GM12878 (cell line): Measurements from ENCODE around the gene PRRT1. TPM values are rescaled to one million over a fixed set of nuclear protein-coding genes. Genes with fewer than 3 reads are reported as not detected.

ENCODE experiments used
- BMI1 ChIP-seq: fragments of 450-650 bp; IDR thresholded peaks from 2 replicates; pipeline ENCODE4 v1.6.1; 2016; ENCODE audit warnings: mild to moderate bottlenecking, moderate library complexity, borderline replicate concordance
- CBFB ChIP-seq: IDR thresholded peaks from 2 replicates; pipeline ENCODE4 v1.6.1; 2016; ENCODE audit warnings: antibody characterized with exemption, low read depth
- E4F1 ChIP-seq: fragments of 450-650 bp; IDR thresholded peaks from 2 replicates; pipeline ENCODE4 v1.6.1; 2018; ENCODE audit warnings: borderline replicate concordance, mild to moderate bottlenecking; ENCODE audit not compliant: partially characterized antibody
- IKZF1 ChIP-seq: fragments of 450-650 bp; conservative IDR thresholded peaks from 2 replicates; pipeline ENCODE4 v1.6.1; 2017; ENCODE audit warnings: antibody characterized with exemption, mild to moderate bottlenecking
- MEF2B ChIP-seq: fragments of 450-650 bp; IDR thresholded peaks from 2 replicates; pipeline ENCODE4 v1.6.1; 2018; ENCODE audit warnings: mild to moderate bottlenecking, moderate library complexity; ENCODE audit not compliant: partially characterized antibody, poor library complexity, severe bottlenecking
- NFYA ChIP-seq: IDR thresholded peaks from 2 replicates; pipeline ENCODE4 v1.6.1; 2011; ENCODE audit warnings: low read depth, mild to moderate bottlenecking, low read length, improper control_type of control experiment, borderline replicate concordance
- NRF1 ChIP-seq: conservative IDR thresholded peaks from 2 replicates; pipeline ENCODE4 v1.6.1; 2011; ENCODE audit warnings: mild to moderate bottlenecking, low read depth, low read length, improper control_type of control experiment
- PKNOX1 ChIP-seq: fragments of 450-650 bp; IDR thresholded peaks from 2 replicates; pipeline ENCODE4 v1.6.1; 2016; ENCODE audit warnings: mild to moderate bottlenecking
- PML ChIP-seq: IDR thresholded peaks from 2 replicates; pipeline ENCODE4 v1.6.1; 2012; ENCODE audit warnings: low read length, inconsistent platforms
- POU2F2 ChIP-seq: IDR thresholded peaks from 3 replicates; pipeline ENCODE4 v1.6.1; 2011; ENCODE audit warnings: low read depth, mild to moderate bottlenecking, low read length, borderline replicate concordance
- RCOR1 ChIP-seq: conservative IDR thresholded peaks from 2 replicates; pipeline ENCODE4 v1.6.1; 2012; ENCODE audit warnings: low read depth, low read length, improper control_type of control experiment
- RELB ChIP-seq: fragments of 450-650 bp; IDR thresholded peaks from 2 replicates; pipeline ENCODE4 v1.6.1; 2017; ENCODE audit warnings: low read depth, mild to moderate bottlenecking, moderate library complexity
- RFX5 ChIP-seq: IDR thresholded peaks from 2 replicates; pipeline ENCODE4 v1.6.1; 2011; ENCODE audit warnings: low read depth, low read length, improper control_type of control experiment
- TCF7 ChIP-seq: IDR thresholded peaks from 2 replicates; pipeline ENCODE4 v1.6.1; 2014; ENCODE audit warnings: antibody characterized with exemption, borderline replicate concordance
- polyA plus RNA-seq, 11 experiments: library from polyadenylated mRNA; depleted of rRNA in 4 of 11; unstranded in 6 of 11; stranded (reverse) in 5 of 11; fragments of >200 nt; fragmentation: Nextera tagmentation in 4 of 11; fragmentation: Illumina TruSeq in 1 of 11; extraction: Ambion mirVana in 4 of 11; extraction: Trizol in 1 of 11; gene quantifications; 1 replicate in 1 of 11; 2 replicates in 10 of 11; pipeline versions ENCODE4 v1.2.1 to v1.2.3, GENCODE V29; 2011 to 2016; ENCODE audit warnings: inconsistent platforms in 2 of 11, missing spikeins in 2 of 11, low read depth in 1 of 11
- total RNA-seq, 4 experiments: library from RNA; depleted of rRNA in 3 of 4; stranded (reverse); fragments of >200 nt in 3 of 4; fragmentation: Illumina TruSeq in 1 of 4; extraction: Trizol in 1 of 4; gene quantifications; 2 replicates each; pipeline versions ENCODE4 v1.2.1 to v1.2.3, GENCODE V29; 2013 to 2021
- TF ChIP-seq, protein P1 (sequence below): fragments of 450-650 bp; formaldehyde crosslinking; IDR thresholded peaks from 2 replicates; pipeline ENCODE4 v1.4.0; 2020; ENCODE audit warnings: mild to moderate bottlenecking, moderate library complexity
- TF ChIP-seq, protein P2 (sequence below): fragments of 450-650 bp; formaldehyde crosslinking; IDR thresholded peaks from 2 replicates; pipeline ENCODE4 v1.5.0; 2022; ENCODE audit warnings: mild to moderate bottlenecking, missing genetic modification characterization

PRRT1 gene
- total and polyA plus RNA-seq, 10 of the 15 experiments (the other 5 are each of a cell fraction or from before 2014, with no cell fraction given), result 0.04 to 0.15 (median 0.10) TPM; not detected in 6

DNA sequence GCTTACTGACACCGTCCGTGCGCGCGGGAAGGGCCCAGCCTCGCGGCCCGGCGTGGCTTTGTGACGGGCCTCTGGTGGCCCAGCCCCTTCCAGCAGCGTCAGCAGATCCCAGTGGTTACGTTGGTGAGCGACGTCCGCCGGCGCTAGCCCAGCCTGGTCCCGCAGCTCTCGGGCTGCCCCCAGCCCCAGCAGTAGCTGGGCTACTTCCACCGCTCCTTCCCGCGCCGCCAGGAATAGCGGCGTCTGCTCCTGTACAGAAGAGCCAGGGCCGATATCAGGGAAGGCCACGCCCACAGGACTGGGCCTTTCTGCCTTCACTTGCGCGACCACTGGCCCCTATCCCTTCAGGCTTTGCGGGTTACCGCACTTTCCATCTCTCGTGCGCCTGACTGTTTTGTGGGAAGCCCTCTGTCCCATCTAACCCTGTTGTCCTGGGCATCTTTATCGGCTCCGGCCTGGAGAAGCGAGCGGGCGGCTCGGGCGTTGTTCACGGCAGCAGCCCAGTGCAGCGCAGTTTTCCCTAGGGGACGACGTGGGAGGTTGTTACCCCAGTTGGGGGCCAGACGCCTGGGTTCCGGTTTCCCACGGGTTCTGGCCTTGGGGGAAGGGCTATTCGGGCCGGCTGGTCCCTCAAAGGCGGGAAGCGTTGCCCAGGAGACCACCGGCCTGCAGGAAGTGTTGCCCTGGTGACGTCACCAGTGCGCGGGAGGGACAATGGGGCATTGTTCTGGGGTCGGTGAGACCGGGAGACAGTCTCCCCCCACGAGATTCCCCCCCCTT is 44.4 kb upstream of the PRRT1 start (continued):
- TF ChIP-seq TCF7, result no peak
- TF ChIP-seq NRF1, result no peak
- TF ChIP-seq, protein P1, sequence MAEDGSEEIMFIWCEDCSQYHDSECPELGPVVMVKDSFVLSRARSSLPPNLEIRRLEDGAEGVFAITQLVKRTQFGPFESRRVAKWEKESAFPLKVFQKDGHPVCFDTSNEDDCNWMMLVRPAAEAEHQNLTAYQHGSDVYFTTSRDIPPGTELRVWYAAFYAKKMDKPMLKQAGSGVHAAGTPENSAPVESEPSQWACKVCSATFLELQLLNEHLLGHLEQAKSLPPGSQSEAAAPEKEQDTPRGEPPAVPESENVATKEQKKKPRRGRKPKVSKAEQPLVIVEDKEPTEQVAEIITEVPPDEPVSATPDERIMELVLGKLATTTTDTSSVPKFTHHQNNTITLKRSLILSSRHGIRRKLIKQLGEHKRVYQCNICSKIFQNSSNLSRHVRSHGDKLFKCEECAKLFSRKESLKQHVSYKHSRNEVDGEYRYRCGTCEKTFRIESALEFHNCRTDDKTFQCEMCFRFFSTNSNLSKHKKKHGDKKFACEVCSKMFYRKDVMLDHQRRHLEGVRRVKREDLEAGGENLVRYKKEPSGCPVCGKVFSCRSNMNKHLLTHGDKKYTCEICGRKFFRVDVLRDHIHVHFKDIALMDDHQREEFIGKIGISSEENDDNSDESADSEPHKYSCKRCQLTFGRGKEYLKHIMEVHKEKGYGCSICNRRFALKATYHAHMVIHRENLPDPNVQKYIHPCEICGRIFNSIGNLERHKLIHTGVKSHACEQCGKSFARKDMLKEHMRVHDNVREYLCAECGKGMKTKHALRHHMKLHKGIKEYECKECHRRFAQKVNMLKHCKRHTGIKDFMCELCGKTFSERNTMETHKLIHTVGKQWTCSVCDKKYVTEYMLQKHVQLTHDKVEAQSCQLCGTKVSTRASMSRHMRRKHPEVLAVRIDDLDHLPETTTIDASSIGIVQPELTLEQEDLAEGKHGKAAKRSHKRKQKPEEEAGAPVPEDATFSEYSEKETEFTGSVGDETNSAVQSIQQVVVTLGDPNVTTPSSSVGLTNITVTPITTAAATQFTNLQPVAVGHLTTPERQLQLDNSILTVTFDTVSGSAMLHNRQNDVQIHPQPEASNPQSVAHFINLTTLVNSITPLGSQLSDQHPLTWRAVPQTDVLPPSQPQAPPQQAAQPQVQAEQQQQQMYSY (CRISPR knock-in tag), result no peak; the same call in 1 of the 2 replicates
- peak; percentile 88 for TF ChIP-seq RCOR1
- peak; percentile 95 for TF ChIP-seq IKZF1
- peak; percentile 78 for TF ChIP-seq RELB
- TF ChIP-seq PML, result no peak
- TF ChIP-seq CBFB, result peak; percentile 93; the same call in 1 of the 2 replicates
- peak; percentile 99 for TF ChIP-seq MEF2B
- TF ChIP-seq PKNOX1, result peak; percentile 93
- TF ChIP-seq E4F1, result peak; percentile 19
- no peak for TF ChIP-seq NFYA
- no peak; the same call in 1 of the 2 replicates for TF ChIP-seq RFX5
- TF ChIP-seq, protein P2, sequence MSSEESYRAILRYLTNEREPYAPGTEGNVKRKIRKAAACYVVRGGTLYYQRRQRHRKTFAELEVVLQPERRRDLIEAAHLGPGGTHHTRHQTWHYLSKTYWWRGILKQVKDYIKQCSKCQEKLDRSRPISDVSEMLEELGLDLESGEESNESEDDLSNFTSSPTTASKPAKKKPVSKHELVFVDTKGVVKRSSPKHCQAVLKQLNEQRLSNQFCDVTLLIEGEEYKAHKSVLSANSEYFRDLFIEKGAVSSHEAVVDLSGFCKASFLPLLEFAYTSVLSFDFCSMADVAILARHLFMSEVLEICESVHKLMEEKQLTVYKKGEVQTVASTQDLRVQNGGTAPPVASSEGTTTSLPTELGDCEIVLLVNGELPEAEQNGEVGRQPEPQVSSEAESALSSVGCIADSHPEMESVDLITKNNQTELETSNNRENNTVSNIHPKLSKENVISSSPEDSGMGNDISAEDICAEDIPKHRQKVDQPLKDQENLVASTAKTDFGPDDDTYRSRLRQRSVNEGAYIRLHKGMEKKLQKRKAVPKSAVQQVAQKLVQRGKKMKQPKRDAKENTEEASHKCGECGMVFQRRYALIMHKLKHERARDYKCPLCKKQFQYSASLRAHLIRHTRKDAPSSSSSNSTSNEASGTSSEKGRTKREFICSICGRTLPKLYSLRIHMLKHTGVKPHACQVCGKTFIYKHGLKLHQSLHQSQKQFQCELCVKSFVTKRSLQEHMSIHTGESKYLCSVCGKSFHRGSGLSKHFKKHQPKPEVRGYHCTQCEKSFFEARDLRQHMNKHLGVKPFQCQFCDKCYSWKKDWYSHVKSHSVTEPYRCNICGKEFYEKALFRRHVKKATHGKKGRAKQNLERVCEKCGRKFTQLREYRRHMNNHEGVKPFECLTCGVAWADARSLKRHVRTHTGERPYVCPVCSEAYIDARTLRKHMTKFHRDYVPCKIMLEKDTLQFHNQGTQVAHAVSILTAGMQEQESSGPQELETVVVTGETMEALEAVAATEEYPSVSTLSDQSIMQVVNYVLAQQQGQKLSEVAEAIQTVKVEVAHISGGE, result no peak
- TF ChIP-seq POU2F2, result peak; percentile 75; the same call in 2 of the 3 replicates
- peak; percentile 88 for TF ChIP-seq BMI1
